HG03025 (cell line): ENCODE measurements around the gene IRGQ.
A peak's percentile ranks its signal among the peaks of the same experiment; 100 is the strongest.
"Not testable (repeated sequence)": the region's sequence is repeated elsewhere in the genome, so short reads cannot be mapped to it uniquely, and the experiment has no call there.

Experiments used
- ATAC-seq: cut with Tn5 transposase; IDR thresholded peaks from one replicate; pipeline ENCODE4 v1.9.1; 2021; ENCODE audit warnings: mild to moderate bottlenecking, moderate library complexity; ENCODE audit not compliant: unreplicated experiment, low FRiP score

The IRGQ gene

GRCh38 chr19:43625918-43626579, 30.1 kb upstream of the IRGQ start:
- ATAC-seq = no peak

- ATAC-seq = no peak
Observed at GRCh38 chr19:43624933-43625332, 29.0 kb upstream of the IRGQ start.

GRCh38 chr19:43623889-43624670, 28.1 kb upstream of the IRGQ start:
- ATAC-seq = no peak

- no peak for ATAC-seq
Observed at GRCh38 chr19:43622956-43623355, 27.0 kb upstream of the IRGQ start.

GRCh38 chr19:43622070-43622469, 26.1 kb upstream of the IRGQ start:
- ATAC-seq = no peak

GRCh38 chr19:43620061-43621001, 24.4 kb upstream of the IRGQ start:
- ATAC-seq = no peak

- peak; percentile 71 for ATAC-seq
Observed at GRCh38 chr19:43619262-43620060, 23.5 kb upstream of the IRGQ start, which contains the start of gene ZNF428. Gene ZNF428 (minus strand): TSS chr19:43619629. CDS start chr19:43614304, 5,325 bp downstream.

GRCh38 chr19:43618921-43619261, 23.0 kb upstream of the IRGQ start:
- peak; percentile 12 for ATAC-seq

GRCh38 chr19:43616954-43617353, 21.0 kb upstream of the IRGQ start:
- no peak for ATAC-seq

GRCh38 chr19:43616306-43616705, 20.4 kb upstream of the IRGQ start:
- ATAC-seq = no peak

- no peak for ATAC-seq
Observed at GRCh38 chr19:43612374-43612773, 16.4 kb upstream of the IRGQ start.

- ATAC-seq = no peak
Observed at GRCh38 chr19:43611788-43612187, 15.9 kb upstream of the IRGQ start, which contains the start of gene SRRM5. Gene SRRM5 (plus strand): TSS chr19:43612088. CDS start chr19:43612122, 34 bp downstream.

GRCh38 chr19:43610493-43610892, 14.6 kb upstream of the IRGQ start:
- ATAC-seq = no peak

- no peak for ATAC-seq
Observed at GRCh38 chr19:43609872-43610271, 13.9 kb upstream of the IRGQ start.

GRCh38 chr19:43607238-43608205, 11.6 kb upstream of the IRGQ start:
- ATAC-seq = no peak

- ATAC-seq = no peak
Observed at GRCh38 chr19:43606569-43607229, 10.8 kb upstream of the IRGQ start.

- no peak for ATAC-seq
Observed at GRCh38 chr19:43605875-43606568, 10.1 kb upstream of the IRGQ start.

- ATAC-seq = not testable (repeated sequence)
Observed at GRCh38 chr19:43600326-43600725, 4.4 kb upstream of the IRGQ start.
